Fibroblast of mammary gland (primary cell): ENCODE data around the gene PAK6.

Experiments
- DNase-seq: peaks from one replicate; pipeline ENCODE4 v3.0.0-alpha.2; 2010; ENCODE audit warnings: low read depth
- H3K4me3 ChIP-seq: 2 replicates; pipeline ENCODE4 v1.5.1; 2011; ENCODE audit warnings: low read depth, mild to moderate bottlenecking, low read length, moderate library complexity; ENCODE audit not compliant: control insufficient read depth
- TF ChIP-seq, protein P1 (sequence below): conservative IDR thresholded peaks from 2 replicates; pipeline ENCODE4 v1.5.1; 2011; ENCODE audit warnings: low read depth, low read length, inconsistent platforms; ENCODE audit not compliant: control insufficient read depth, insufficient read depth

PAK6 gene

DNA sequence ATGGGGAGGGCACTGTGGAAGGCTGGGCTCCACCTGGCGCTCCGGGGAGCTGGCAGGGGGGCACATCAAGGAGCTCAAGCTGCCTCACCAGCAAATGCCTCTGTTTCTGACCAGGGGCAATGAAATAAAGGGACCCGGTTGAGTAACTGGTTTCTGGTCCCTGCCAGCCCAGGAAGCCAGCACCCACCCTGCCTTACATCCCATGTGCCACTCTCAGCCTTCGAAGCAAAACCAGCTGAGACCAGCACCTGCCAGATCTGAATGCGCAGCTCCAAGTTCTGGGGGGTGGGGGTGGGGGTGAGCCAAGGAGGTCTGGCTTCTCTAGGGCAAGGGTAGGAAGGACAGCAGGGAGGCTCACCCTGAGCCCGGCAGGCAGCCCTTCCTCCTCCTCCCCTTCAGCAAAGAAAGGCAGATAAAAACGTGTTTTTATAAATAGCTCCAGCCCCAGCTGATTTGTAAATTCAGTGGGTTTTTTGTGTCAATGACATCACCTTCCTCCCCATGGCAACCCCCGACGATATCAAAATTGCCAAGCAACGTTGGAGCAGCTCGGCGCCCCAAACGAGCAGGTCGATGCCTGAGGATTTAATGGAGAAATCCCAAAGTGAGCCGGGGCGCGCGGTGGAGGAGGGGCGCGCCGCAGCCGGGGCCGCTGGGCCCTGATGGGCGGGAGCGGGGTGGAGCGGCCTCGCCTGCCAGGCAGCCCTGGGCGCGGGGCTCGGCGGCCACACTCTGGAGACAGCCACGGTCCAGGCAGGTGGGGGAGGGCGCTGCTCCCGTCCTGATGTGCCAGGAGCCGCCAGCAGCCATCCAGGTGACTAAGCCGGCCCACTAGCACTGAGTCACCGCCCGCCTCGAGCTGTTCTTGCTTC lies at the start of gene PAK6:
Gene PAK6 (plus strand): TSS at position 532 of the 872 bp plus-strand sequence. CDS start 25,723 bp downstream, outside the sequence.
- TF ChIP-seq, protein P1, sequence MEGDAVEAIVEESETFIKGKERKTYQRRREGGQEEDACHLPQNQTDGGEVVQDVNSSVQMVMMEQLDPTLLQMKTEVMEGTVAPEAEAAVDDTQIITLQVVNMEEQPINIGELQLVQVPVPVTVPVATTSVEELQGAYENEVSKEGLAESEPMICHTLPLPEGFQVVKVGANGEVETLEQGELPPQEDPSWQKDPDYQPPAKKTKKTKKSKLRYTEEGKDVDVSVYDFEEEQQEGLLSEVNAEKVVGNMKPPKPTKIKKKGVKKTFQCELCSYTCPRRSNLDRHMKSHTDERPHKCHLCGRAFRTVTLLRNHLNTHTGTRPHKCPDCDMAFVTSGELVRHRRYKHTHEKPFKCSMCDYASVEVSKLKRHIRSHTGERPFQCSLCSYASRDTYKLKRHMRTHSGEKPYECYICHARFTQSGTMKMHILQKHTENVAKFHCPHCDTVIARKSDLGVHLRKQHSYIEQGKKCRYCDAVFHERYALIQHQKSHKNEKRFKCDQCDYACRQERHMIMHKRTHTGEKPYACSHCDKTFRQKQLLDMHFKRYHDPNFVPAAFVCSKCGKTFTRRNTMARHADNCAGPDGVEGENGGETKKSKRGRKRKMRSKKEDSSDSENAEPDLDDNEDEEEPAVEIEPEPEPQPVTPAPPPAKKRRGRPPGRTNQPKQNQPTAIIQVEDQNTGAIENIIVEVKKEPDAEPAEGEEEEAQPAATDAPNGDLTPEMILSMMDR: no peak
- H3K4me3 ChIP-seq: no peak within 1 kb of the TSS
- DNase-seq: peak; percentile 45

DNA sequence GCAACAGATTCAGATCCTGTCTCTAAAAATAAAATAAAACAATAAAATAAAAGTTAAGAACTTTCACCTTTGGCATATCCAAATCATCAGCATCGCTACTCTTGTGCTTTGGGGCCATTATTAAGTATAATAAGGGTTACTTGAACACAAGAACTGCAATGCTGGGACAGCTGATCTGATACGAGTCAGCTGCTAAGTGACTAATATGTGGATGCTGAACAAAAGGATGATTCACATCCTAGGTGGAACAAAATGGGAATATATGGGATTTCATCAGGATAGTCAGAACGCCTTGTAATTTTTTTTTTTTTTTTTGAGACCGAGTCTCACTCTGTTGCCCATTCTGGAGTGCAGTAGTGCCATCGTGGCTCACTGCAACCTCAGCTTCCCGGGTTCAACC lies 48.3 kb upstream of the PAK6 start:
- H3K4me3 ChIP-seq: no peak overlapping the region
- peak; percentile 92 for DNase-seq
- TF ChIP-seq, protein P1: no peak

DNA sequence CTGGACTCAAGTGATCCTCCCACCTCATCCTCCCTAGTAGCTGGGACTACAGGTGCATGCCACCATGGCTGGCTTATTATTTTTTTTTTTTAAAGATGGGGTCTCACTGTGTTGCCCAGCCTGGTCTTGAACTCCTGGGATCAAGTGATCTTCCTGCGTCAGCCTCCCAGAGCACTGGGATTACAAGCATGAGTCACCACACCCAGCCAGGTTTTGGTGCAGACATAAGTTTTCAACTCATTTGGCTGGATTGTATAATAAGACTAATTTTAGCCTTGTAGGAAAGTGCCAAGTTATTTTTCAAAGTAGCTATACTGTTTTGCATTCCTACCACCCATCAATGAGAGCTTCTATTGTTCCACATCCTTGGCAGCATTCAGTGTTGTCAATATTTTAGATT lies 45.9 kb upstream of the PAK6 start:
- DNase-seq: peak; percentile 62

GRCh38 chr15:40197434-40197833 lies 41.4 kb upstream of the PAK6 start:
- DNase-seq: no peak
- no peak overlapping the region for H3K4me3 ChIP-seq

More for the DNA sequence above, 45.9 kb upstream of the PAK6 start:
- H3K4me3 ChIP-seq: no peak overlapping the region
- TF ChIP-seq, protein P1: no peak

GRCh38 chr15:40198355-40199085 lies 40.3 kb upstream of the PAK6 start:
- no peak overlapping the region for H3K4me3 ChIP-seq
- DNase-seq: no peak
- TF ChIP-seq, protein P1: no peak

More at GRCh38 chr15:40197434-40197833, 41.4 kb upstream of the PAK6 start:
- TF ChIP-seq, protein P1: no peak

- TF ChIP-seq, protein P1: no peak
- no peak overlapping the region for H3K4me3 ChIP-seq
Measured at GRCh38 chr15:40204100-40204499, 34.8 kb upstream of the PAK6 start.

More at GRCh38 chr15:40204100-40204499, 34.8 kb upstream of the PAK6 start:
- DNase-seq: no peak
